ENCODE data around the gene PLEKHO2.

Gene PLEKHO2

GRCh38 chr15:64806509-64806908 is 35.2 kb upstream of the PLEKHO2 start:
- TF ChIP-seq BACH2 (CRISPR knock-in tag; IDR thresholded peaks at IDR 0.05; ENCODE audit: borderline replicate concordance) (no peak), ISL1 (CRISPR knock-in tag; IDR thresholded peaks at IDR 0.05) (no peak), GLIS3 (CRISPR knock-in tag; IDR thresholded peaks at IDR 0.05) (no peak), CREB5 (CRISPR knock-in tag; IDR thresholded peaks at IDR 0.05; ENCODE audit: low read depth) (no peak), ZNF70 (CRISPR knock-in tag; IDR thresholded peaks at IDR 0.05) (no peak), CSRNP3 (CRISPR knock-in tag; IDR thresholded peaks at IDR 0.05) (no peak), POU6F1 (CRISPR knock-in tag; IDR thresholded peaks at IDR 0.05; ENCODE audit: borderline replicate concordance, low read depth) (no peak), PPARA (CRISPR knock-in tag; IDR thresholded peaks at IDR 0.05; ENCODE audit: borderline replicate concordance) (no peak), CSDC2 (CRISPR knock-in tag; IDR thresholded peaks at IDR 0.05) (no peak), ZFP30 (CRISPR knock-in tag; IDR thresholded peaks at IDR 0.05) (no peak), TOX (CRISPR knock-in tag; IDR thresholded peaks at IDR 0.05; ENCODE audit: borderline replicate concordance) (no peak), ESRRG (CRISPR knock-in tag; IDR thresholded peaks at IDR 0.05) (no peak), RARB (CRISPR knock-in tag; IDR thresholded peaks at IDR 0.05) (no peak)
- no peak for ATAC-seq

- no peak for TF ChIP-seq TCF4 (CRISPR knock-in tag; IDR thresholded peaks at IDR 0.05; ENCODE audit: borderline replicate concordance)
- no peak for TF ChIP-seq BACH2 (CRISPR knock-in tag; IDR thresholded peaks at IDR 0.05; ENCODE audit: borderline replicate concordance)
- TF ChIP-seq ARNTL (CRISPR knock-in tag; IDR thresholded peaks at IDR 0.05; ENCODE audit: borderline replicate concordance, low read depth): no peak
- no peak for TF ChIP-seq SNAI2 (CRISPR knock-in tag; IDR thresholded peaks at IDR 0.05)
- TF ChIP-seq CSDC2 (CRISPR knock-in tag; IDR thresholded peaks at IDR 0.05): no peak
- TF ChIP-seq RARB (CRISPR knock-in tag; IDR thresholded peaks at IDR 0.05): no peak
- no peak for TF ChIP-seq TOX (CRISPR knock-in tag; IDR thresholded peaks at IDR 0.05; ENCODE audit: borderline replicate concordance)
- no peak for TF ChIP-seq ZC3H10 (CRISPR knock-in tag; IDR thresholded peaks at IDR 0.05)
- no peak for TF ChIP-seq ZNF565 (CRISPR knock-in tag; conservative IDR thresholded peaks at IDR 0.05; ENCODE audit: low read depth)
- no peak for TF ChIP-seq GLIS3 (CRISPR knock-in tag; IDR thresholded peaks at IDR 0.05)
- TF ChIP-seq POU6F1 (CRISPR knock-in tag; IDR thresholded peaks at IDR 0.05; ENCODE audit: borderline replicate concordance, low read depth): no peak
- TF ChIP-seq ISL1 (CRISPR knock-in tag; IDR thresholded peaks at IDR 0.05): no peak
- no peak for TF ChIP-seq ZFP3 (CRISPR knock-in tag; IDR thresholded peaks at IDR 0.05)
- TF ChIP-seq ZNF8 (CRISPR knock-in tag; IDR thresholded peaks at IDR 0.05): no peak
- TF ChIP-seq PATZ1 (CRISPR knock-in tag; IDR thresholded peaks at IDR 0.05; ENCODE audit: borderline replicate concordance): no peak
- no peak for TF ChIP-seq ZNF70 (CRISPR knock-in tag; IDR thresholded peaks at IDR 0.05)
- no peak for TF ChIP-seq CSRNP3 (CRISPR knock-in tag; IDR thresholded peaks at IDR 0.05)
- no peak for ATAC-seq
Measured at GRCh38 chr15:64807051-64807749, 34.5 kb upstream of the PLEKHO2 start.
